Measurements from ENCODE around the gene CACNA1I.

DNA sequence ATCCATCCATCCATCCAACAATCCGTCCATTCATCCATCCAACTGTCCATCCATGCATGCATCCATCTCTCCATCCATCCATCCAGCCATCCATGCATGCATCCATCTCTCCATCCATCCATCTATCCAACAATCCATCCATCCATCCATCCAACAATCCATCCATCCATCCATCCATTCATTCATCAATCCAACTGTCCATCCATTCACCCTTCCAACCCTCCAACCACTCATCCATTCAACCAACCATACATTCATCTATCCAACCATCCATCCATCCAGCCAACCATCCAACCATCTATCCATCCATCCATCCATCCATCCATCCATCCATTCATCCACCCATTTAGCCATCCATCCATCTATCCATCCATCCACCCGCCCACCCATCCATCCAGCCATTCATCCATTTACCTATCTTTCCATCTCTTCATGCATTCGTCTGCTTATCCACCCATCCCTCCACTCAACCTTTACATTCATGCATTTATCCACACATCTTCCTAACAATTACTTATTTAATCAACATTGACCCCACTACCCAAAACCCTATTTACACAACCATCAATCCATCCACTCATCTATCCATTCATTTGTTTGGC lies 12.6 kb downstream of the CACNA1I start:
- TF ChIP-seq, protein P1, sequence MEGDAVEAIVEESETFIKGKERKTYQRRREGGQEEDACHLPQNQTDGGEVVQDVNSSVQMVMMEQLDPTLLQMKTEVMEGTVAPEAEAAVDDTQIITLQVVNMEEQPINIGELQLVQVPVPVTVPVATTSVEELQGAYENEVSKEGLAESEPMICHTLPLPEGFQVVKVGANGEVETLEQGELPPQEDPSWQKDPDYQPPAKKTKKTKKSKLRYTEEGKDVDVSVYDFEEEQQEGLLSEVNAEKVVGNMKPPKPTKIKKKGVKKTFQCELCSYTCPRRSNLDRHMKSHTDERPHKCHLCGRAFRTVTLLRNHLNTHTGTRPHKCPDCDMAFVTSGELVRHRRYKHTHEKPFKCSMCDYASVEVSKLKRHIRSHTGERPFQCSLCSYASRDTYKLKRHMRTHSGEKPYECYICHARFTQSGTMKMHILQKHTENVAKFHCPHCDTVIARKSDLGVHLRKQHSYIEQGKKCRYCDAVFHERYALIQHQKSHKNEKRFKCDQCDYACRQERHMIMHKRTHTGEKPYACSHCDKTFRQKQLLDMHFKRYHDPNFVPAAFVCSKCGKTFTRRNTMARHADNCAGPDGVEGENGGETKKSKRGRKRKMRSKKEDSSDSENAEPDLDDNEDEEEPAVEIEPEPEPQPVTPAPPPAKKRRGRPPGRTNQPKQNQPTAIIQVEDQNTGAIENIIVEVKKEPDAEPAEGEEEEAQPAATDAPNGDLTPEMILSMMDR (IDR thresholded peaks at IDR 0.05): no peak
- TF ChIP-seq POLR2A (IDR thresholded peaks at IDR 0.05): no peak
